ENCODE measurements around the gene PKM.

Gene PKM

GRCh38 chr15:72155635-72156616 is 75.1 kb downstream of the PKM start:
- DNase-seq (ENCODE audit: low read depth in 2 of 2): peak; percentile 49 to 74

DNA sequence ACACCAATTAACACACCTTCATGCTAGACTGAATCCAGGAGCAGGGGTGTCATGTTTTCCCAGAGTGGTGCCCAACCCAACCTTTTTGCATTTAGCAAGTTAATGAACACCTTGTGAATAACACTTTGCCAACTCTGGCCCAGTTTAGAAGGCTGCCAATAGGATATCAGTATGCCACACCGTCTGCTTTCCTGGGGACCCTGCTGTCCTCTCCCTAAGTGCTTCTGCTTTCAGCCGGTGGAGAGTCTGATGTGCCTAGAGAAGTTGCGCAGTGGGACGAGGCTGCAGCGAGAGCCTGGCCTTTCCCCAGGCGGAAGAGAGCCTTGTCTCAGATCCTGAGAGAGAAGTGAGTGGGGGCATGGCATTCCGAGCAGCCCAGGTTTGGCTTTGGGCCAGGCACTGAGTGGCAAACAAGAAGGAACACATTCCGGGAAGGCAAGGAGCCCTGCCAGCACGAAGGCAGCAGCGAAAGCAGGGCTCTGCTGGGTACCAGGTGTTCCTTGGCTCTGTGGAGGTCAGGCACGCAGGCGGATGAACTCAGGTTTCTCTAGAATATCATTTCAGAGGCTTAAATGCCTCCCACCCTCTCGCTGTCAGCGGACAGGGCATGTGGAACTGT is 75.9 kb downstream of the PKM start:
- no peak for DNase-seq (ENCODE audit: low read depth in 2 of 2)

DNA sequence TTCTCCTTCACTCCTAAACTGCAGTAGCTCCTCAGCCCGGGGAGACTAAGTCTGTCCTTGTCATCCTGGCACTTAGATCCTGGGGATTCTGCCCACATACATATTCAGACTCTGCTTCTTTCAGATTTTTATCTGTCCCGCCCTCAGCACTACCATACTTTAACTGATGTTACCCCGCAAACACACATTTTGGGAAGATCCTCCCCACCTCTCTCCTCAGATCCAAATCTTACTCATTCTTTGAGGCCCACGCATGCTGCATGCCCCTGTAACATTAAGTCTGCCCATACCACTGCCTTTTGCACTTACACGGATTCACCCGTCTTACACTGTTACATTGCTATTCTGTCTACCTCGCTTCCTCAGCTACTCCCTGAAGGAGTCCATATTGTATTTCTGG is 76.7 kb downstream of the PKM start:
- DNase-seq (ENCODE audit: low read depth in 2 of 2): no peak

DNA sequence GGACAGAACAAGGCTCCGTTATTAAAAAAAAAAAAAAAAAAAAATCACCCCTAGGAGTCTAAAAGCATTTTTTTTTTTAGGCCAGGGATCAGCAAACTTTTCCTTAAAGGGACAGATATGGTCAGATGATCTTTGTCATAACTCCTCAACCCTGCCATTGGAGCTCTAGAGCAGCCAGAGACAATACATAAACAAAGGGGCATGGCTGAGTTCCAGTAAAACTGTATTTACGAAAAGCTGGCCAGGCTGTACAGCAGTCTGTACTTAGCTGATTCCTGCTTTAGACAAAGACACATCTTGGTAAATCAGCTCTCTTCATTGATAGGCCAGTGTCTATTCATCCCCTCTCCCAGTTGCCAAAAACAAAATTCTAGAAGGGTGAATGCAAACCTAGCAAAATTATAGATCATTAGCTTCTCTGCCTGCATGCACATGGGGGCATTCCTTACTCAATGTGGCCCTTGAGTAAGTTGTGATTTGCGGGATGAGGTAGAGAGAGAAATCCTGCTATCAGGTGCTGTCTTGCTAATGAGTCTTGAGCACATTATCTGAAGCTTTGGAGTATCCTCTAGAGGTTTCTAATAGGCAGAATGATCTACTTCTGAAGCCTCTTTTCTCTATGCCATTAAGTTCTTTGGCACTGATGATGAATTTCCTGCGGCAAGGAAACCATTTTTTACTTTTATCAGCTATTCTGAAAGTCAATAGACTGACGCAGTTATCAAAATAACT is 77.6 kb downstream of the PKM start:
- no peak for DNase-seq (ENCODE audit: low read depth in 2 of 2)

Measured in stimulated activated CD4-positive, alpha-beta T cell treated with anti-CD3 and anti-CD28 coated beads, Interleukin-1b, Interleukin-23, amount 100 ng/mL, for 1 hour (primary cell).